Head of caudate nucleus (tissue), 42 donors: Measurements from ENCODE around the gene CCR3.
A peak's percentile ranks its signal among the peaks of the same experiment; 100 is the strongest.

Experiments used
- DNase-seq, 42 donors: peaks; one replicate each; pipeline versions ENCODE4 v3.0.0 to v3.0.0-alpha.2; 2020 to 2021; ENCODE audit warnings: mixed read lengths in 7 of 42
- intact Hi-C: fragments of 100-400 bp; cut with DNase I; formaldehyde crosslinking; loops from one replicate; pipeline ENCODE4 v1.15.0; 2022

The CCR3 gene

GRCh38 chr3:46215810-46216414 lies 26.3 kb upstream of the CCR3 start:
- no peak for DNase-seq
- intact Hi-C loops, result no loop called here

GRCh38 chr3:46218196-46218709 lies 24.0 kb upstream of the CCR3 start:
- DNase-seq, result no peak
- intact Hi-C loops, result no loop called here

- DNase-seq, result no peak
- intact Hi-C loops, result no loop called here
These were observed 20.9 kb upstream of the CCR3 start for GRCh38 chr3:46221391-46221790.

GRCh38 chr3:46221938-46222337 lies 20.3 kb upstream of the CCR3 start:
- intact Hi-C loops, result no loop called here
- DNase-seq, result no peak

- intact Hi-C loops, result no loop called here
- no peak for DNase-seq
These were observed 19.7 kb upstream of the CCR3 start for GRCh38 chr3:46222435-46223161.

GRCh38 chr3:46228260-46229242 lies 13.7 kb upstream of the CCR3 start:
- no peak for DNase-seq
- intact Hi-C loops, result no loop called here

- intact Hi-C loops, result no loop called here
- no peak for DNase-seq
These were observed 10.9 kb upstream of the CCR3 start for GRCh38 chr3:46231323-46231722.

GRCh38 chr3:46233194-46233593 lies 9.1 kb upstream of the CCR3 start:
- no peak for DNase-seq
- intact Hi-C loops, result no loop called here

GRCh38 chr3:46235425-46235824 lies 6.8 kb upstream of the CCR3 start:
- intact Hi-C loops, result no loop called here
- DNase-seq, result no peak

GRCh38 chr3:46236294-46237054 lies 5.8 kb upstream of the CCR3 start:
- intact Hi-C loops, result no loop called here
- DNase-seq, result peak in 1 of 42 donors; percentile 4

- intact Hi-C loops, result no loop called here
- no peak for DNase-seq
These were observed 3.9 kb upstream of the CCR3 start for GRCh38 chr3:46238386-46238785.

GRCh38 chr3:46239301-46239938 lies 2.8 kb upstream of the CCR3 start:
- intact Hi-C loops, result no loop called here
- no peak for DNase-seq

- DNase-seq, result no peak
- intact Hi-C loops, result no loop called here
These were observed 2.3 kb upstream of the CCR3 start for GRCh38 chr3:46239952-46240351.

- DNase-seq, result no peak
- intact Hi-C loops, result no loop called here
These were observed 1.3 kb downstream of the CCR3 start for GRCh38 chr3:46243560-46243959.

GRCh38 chr3:46245146-46245545 lies 2.9 kb downstream of the CCR3 start:
- intact Hi-C loops, result no loop called here
- DNase-seq, result no peak

GRCh38 chr3:46252980-46253379 lies 10.7 kb downstream of the CCR3 start:
- no peak for DNase-seq
- intact Hi-C loops, result no loop called here

GRCh38 chr3:46258525-46258924 lies 16.3 kb downstream of the CCR3 start:
- DNase-seq, result no peak
- intact Hi-C loops, result no loop called here

- intact Hi-C loops, result no loop called here
- DNase-seq, result no peak
These were observed 19.8 kb downstream of the CCR3 start for GRCh38 chr3:46261926-46262594.
